SIG-M5 treated with dmso at 0.1 percent for 504 hours (cell line): ENCODE data around the gene HMGN2.

Experiments used
- DNase-seq: peaks from one replicate; lab custom pipeline; 2025; ENCODE audit not compliant: unreplicated experiment; lab: John Stamatoyannopoulos, UW

Gene HMGN2

GRCh38 chr1:26472320-26472900 lies at the start of gene HMGN2:
TSS of gene HMGN2 (plus strand) at chr1:26472440. CDS start at chr1:26472613, 173 bp downstream.
- DNase-seq, result peak; percentile 97

GRCh38 chr1:26429721-26430120 lies 42.5 kb upstream of the HMGN2 start:
- DNase-seq, result no peak

- DNase-seq, result peak; percentile 94
These were observed 40.1 kb upstream of the HMGN2 start, which contains the start of gene DHDDS for GRCh38 chr1:26431979-26432695. TSS of gene DHDDS (plus strand) at chr1:26432321. CDS start at chr1:26432946, 625 bp downstream.

- no peak for DNase-seq
These were observed 39.4 kb upstream of the HMGN2 start for GRCh38 chr1:26432793-26433192.

- no peak for DNase-seq
These were observed 38.0 kb upstream of the HMGN2 start for GRCh38 chr1:26434161-26434752.

GRCh38 chr1:26438041-26438440 lies 34.2 kb upstream of the HMGN2 start:
- no peak for DNase-seq

- no peak for DNase-seq
These were observed 32.0 kb upstream of the HMGN2 start for GRCh38 chr1:26440259-26440658.

GRCh38 chr1:26449868-26450267 lies 22.4 kb upstream of the HMGN2 start:
- DNase-seq, result no peak

GRCh38 chr1:26450908-26451307 lies 21.3 kb upstream of the HMGN2 start:
- no peak for DNase-seq

GRCh38 chr1:26452459-26453183 lies 19.6 kb upstream of the HMGN2 start:
- DNase-seq, result no peak

- DNase-seq, result no peak
These were observed 13.1 kb upstream of the HMGN2 start for GRCh38 chr1:26459148-26459547.

GRCh38 chr1:26459573-26460031 lies 12.6 kb upstream of the HMGN2 start:
- no peak for DNase-seq

GRCh38 chr1:26468911-26469310 lies 3.3 kb upstream of the HMGN2 start:
- DNase-seq, result no peak

GRCh38 chr1:26469558-26469957 lies 2.7 kb upstream of the HMGN2 start:
- DNase-seq, result no peak

GRCh38 chr1:26470878-26471497 lies 1.3 kb upstream of the HMGN2 start:
- no peak for DNase-seq

- peak; percentile 97 for DNase-seq
These were observed 531 bp upstream of the HMGN2 start for GRCh38 chr1:26471498-26472319.

- peak; percentile 85 for DNase-seq
These were observed 933 bp downstream of the HMGN2 start for GRCh38 chr1:26472901-26473845.

- DNase-seq, result no peak
These were observed 2.6 kb downstream of the HMGN2 start for GRCh38 chr1:26474818-26475217.

- no peak for DNase-seq
These were observed 3.7 kb downstream of the HMGN2 start for GRCh38 chr1:26475989-26476388.
